Activated CD4-positive, alpha-beta T cell treated with anti-CD3 and anti-CD28 coated beads, Interleukin-2, amount 50 U/mL, for 24 hours (primary cell): ENCODE measurements around the gene DGKH.
"Not testable (repeated sequence)": the region's sequence is repeated elsewhere in the genome, so short reads cannot be mapped to it uniquely, and the experiment has no call there.

ENCODE experiments used
- DNase-seq, 2 donors: peaks; one replicate each; pipeline ENCODE4 v3.0.0-alpha.2; 2020; ENCODE audit warnings: low read depth in 1 of 2, low spot score in 1 of 2

Gene DGKH

GRCh38 chr13:42155251-42155650, 106.8 kb downstream of the DGKH start:
- no peak for DNase-seq

DNA sequence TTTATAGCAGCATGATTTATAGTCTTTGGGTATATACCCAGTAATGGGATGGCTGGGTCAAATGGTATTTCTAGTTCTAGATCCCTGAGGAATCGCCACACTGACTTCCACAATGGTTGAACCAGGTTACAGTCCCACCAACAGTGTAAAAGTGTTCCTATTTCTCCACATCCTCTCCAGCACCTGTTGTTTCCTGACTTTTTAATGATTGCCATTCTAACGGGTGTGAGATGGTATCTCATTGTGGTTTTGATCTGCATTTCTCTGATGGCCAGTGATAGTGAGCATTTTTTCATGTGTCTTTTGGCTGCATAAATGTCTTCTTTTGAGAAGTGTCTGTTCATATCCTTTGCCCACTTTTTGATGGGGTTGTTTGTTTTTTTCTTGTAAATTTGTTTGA, 114.9 kb downstream of the DGKH start:
- not testable (repeated sequence) for DNase-seq

GRCh38 chr13:42163910-42164309, 115.5 kb downstream of the DGKH start:
- DNase-seq = not testable (repeated sequence)

GRCh38 chr13:42164557-42165125, 116.2 kb downstream of the DGKH start:
- no peak for DNase-seq

- DNase-seq = no peak
Observed at GRCh38 chr13:42168496-42168895, 120.0 kb downstream of the DGKH start.

DNA sequence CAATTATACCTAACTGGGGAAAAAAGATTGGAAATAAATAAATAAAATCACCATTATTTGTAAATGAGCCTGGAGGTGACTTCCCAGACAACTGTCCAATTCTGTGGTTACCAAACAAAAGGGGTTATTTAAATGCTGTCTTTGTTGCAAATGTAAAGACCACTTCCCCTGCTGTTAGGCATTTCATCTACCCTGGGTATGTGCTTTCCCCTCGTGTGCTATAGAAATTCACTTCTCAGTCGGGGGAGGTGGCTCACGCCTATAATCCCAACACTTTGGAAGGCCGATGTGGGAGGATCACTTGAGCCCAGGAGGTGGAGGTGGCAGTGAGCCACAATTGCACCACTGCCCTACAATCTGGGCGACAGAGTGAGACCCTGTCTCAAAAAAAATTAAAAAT, 121.6 kb downstream of the DGKH start:
- DNase-seq = no peak

GRCh38 chr13:42173789-42174343, 125.4 kb downstream of the DGKH start:
- DNase-seq = no peak

GRCh38 chr13:42174344-42175162, 126.1 kb downstream of the DGKH start:
- DNase-seq = no peak

DNA sequence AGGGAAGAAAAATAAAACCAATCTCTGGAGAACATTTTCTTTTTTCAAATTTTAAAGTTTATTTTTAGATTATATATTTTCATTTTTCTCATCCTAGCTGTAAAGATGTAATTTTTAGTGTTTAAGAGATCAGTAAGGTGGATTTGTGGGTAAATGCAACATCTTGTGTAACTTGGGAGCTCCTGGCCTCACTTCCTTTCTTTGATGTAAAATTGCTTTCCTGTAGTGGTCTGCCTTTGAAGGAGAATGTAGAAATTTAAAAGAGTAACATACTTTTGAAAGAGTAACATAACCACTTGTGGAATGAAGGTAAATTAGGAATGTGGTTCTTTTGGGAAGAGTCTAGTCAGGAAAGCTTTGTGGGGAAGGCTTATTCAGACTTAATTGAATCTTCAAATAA, 127.8 kb downstream of the DGKH start:
- DNase-seq = no peak

- DNase-seq = no peak
Observed at GRCh38 chr13:42177189-42177588, 128.7 kb downstream of the DGKH start.

- DNase-seq = no peak
Observed at GRCh38 chr13:42181381-42181953, 133.0 kb downstream of the DGKH start.

DNA sequence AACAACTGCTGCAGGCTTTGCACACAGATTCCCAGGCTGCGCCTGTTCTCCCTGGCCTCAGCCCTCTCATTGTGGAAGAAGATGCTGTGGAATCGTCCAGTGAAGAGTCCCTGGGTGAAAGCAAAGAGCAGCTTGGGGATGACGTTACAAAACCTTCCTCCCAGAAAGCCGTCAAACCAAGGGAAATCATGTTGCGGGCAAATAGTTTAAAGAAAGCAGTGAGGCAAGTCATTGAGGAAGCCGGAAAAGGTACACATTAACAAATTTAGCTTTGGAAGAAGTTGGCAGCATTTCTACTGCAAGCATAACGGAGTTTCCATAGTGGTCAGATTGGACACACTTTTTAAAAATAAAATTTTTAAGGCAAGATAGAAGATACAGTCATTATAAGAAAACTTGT, 140.6 kb downstream of the DGKH start:
- DNase-seq = no peak

GRCh38 chr13:42190529-42190928, 142.1 kb downstream of the DGKH start:
- no peak for DNase-seq

DNA sequence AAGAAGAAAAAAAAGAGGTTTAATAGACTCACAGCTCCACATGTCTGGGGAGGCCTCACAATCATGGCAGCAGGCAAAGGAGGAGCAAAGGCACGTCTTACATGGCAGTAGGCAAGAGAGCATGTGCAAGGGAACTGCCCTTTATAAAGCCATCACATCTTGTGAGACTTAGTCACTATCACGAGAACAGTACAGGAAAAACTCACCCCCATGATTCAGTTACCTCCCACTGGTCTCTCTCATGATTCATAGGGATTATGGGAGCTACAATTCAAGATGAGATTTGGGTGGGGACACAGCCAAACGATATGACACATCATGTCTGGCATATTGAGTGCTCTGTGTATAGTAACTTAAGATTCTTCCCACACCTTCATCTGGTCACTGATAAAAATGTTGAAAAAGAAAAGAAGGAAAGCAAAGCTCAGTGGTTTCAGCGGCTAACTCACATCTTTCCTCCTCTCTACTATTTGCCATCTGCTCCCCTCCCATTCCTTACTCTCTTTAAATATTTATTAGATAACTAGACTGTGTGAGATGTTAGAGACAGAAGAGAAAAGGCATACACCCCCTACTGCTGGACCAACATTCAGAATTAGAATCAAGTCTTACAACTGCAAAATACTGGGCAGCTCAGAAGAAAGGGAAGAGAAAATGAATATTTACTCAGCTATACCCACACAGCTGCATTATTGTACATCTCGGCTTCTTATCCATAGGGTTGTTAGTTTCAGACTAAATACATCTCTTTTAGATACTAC, 163.4 kb downstream of the DGKH start:
- DNase-seq = no peak

- no peak for DNase-seq
Observed at GRCh38 chr13:42214446-42214845, 166.0 kb downstream of the DGKH start.

GRCh38 chr13:42215578-42216421, 167.4 kb downstream of the DGKH start:
- DNase-seq = no peak

DNA sequence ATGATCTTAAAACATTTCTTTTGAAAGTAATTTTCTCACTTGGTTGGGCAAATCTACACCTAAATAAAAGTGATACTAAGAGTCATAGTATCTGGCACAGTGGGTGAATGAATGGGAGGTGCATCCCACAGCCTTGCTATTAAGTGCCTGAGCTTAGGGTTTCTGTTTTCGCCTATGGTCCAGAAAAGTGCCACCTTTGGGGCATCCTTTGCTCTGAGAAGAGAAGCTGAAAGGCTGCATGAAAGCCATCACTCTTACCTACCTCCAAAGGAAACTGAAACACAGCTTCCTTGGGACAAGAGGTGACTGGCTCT, 167.9 kb downstream of the DGKH start:
- DNase-seq = no peak

DNA sequence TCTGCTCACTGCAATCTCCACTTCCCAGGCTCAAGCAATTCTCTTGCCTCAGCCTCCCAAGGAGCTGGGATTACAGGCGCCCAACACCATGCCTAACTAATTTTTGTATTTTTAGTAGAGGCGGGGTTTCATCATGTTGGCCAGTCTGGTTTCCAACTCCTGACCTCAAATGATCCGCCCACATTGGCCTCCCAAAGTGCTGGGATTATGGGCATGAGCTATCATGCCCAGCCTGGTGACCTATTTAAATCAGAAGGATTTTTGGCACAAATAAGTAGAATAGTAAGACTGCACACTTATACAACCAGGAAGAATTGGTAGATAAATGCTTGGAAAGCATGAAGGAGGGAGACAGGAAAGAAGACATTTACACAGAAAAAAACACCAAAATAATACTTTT, 170.1 kb downstream of the DGKH start:
- DNase-seq = no peak

DNA sequence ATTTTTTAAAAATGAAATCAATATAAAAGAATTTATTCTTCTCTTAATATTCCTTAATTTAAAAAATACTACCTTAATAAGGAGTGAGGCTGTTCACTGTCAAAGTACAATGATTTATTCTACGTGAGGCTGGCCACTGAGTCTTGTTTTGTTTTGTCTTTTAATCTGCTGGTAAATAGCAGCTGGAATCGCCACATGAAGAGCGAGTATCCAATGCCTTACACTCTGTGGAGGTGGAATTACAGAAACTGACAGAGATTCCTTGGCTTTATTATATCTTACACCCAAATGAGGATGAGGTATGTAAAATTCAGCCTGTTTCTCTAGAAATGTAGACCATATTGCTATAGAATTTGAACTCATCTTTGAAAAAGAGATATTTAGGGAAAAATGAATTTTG, 170.6 kb downstream of the DGKH start:
- no peak for DNase-seq

DNA sequence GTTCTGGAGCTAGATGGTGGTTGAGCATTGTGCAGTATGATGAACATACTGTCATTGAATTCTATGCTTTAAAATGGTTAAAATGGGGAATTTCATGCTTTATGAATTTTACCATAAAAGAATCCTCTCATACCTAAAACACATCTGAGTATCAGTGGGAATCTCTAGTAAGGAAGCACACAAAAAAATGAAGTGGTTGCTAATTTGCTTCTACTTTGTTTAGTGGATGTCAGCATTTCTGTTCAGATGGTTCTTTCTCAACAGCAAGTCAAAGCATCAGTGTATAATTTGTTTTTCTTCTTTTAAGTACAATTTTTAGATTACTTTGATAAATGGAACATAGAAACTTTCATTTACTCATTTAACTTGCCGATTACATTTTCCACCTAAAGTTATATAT, 171.4 kb downstream of the DGKH start:
- no peak for DNase-seq
